Activated T-cell treated with anti-CD3 and anti-CD28 coated beads, Interleukin-2, amount 50 U/mL, for 4 hours (primary cell): ENCODE results near the gene CCDC187. TPM values are rescaled to one million over a fixed set of nuclear protein-coding genes. Genes with fewer than 3 reads are reported as not detected.
A peak's percentile ranks its signal among the peaks of the same experiment; 100 is the strongest.

Source experiments
- ATAC-seq, 2 donors: fragments of 200-7000 bp; cut with Tn5 transposase; one replicate each; pipeline ENCODE4 v1.10.0; 2021
- DNase-seq: peaks from one replicate; pipeline ENCODE4 v3.0.0-alpha.2; 2020
- H3K27me3 Mint-ChIP-seq: one replicate; pipeline ENCODE4 v1.8.0; 2021; ENCODE audit warnings: low read depth, mixed read lengths
- H3K36me3 Mint-ChIP-seq: one replicate; pipeline ENCODE4 v1.8.0; 2022; ENCODE audit warnings: mixed read lengths; ENCODE audit not compliant: insufficient read depth
- H3K4me1 Mint-ChIP-seq: one replicate; pipeline ENCODE4 v1.8.0; 2021; ENCODE audit warnings: low read depth, mixed read lengths
- H3K4me3 Mint-ChIP-seq: one replicate; pipeline ENCODE4 v1.8.0; 2021; ENCODE audit warnings: mild to moderate bottlenecking, moderate library complexity, mixed read lengths
- H3K9me3 Mint-ChIP-seq: one replicate; pipeline ENCODE4 v1.8.0; 2021; ENCODE audit warnings: mixed read lengths
- total RNA-seq, 3 donors: library from RNA; stranded (reverse); gene quantifications; one replicate each; pipeline ENCODE4 v1.2.1, GENCODE V29; 2021

Gene CCDC187
- total RNA-seq, 3 donors from 2014 or later: 0.11 TPM; not detected in 2

DNA sequence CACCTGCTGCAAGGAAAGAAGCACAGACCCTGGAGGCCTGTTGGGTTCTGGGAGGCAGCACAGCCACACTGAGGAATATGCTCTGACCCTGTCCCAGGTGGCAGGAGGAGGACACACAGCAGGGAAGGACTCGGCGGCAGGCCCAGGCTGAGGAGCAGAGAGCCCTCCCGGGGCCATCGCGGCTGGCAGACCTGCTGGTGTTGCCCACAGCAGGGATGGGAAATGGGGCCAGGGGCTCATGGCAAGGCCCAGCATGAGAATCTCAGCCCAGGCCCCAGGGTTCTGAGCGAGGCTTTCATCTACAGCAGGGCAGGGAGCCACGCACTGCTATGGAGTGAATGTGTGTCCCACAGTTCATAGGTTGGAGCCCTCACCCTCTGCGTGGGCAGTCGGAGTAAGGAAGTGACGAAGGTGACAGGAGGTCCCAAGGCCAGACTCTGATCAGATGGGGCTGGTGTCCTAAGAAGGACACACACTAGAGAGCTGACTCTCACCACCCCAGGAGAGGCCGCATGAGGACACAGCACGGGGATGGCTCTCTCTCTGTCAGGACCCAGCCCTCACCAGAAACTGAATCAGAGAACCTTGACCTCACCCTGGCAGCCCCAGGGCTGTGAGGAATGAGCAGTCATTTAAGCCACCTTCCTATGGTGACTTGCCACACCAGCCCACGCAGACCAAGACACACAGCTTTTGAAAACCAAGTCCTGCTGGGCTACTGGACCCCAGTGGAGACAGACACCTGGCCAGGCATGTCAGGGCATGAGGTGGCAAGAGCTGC lies 13.2 kb upstream of the CCDC187 start:
- no peaks in the 10 kb centered on the region for H3K4me1 Mint-ChIP-seq
- ATAC-seq: no peak
- H3K9me3 Mint-ChIP-seq: peaks cover 5% of the 10 kb centered on the region

DNA sequence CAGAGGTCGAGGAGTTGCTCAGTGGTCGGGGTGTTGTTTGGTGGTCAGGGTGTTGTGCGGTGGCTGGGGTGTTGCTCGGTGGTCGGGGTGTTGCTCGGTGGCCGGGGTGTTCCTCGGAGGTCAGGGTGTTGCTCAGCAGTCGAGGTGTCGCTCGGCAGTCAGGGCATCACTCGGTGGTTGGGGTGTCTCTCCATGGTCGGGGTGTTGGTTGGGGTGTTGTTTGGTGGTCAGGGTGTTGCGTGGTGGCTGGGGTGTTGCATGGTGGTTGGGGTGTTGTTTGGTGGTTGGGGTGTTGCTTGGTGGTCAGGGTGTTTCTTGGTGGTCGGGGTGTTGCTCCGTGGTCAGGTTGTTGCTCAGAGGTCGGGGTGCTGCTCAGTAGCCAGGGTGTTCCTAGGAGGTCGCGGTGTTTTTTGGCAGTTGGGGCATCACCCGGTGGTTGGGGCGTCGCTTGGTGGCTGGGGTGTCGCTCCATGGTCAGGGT lies 12.4 kb upstream of the CCDC187 start:
- ATAC-seq (peak; percentile 20 to 51), DNase-seq (no peak)
- Mint-ChIP-seq H3K9me3 (peaks cover 5% of the 10 kb centered on the region), H3K27me3 (no peaks in the 10 kb centered on the region), H3K36me3 (no peaks in the 10 kb centered on the region), H3K4me1 (no peaks in the 10 kb centered on the region), H3K4me3 (no peak overlapping the region)

More for the DNA sequence above, 13.2 kb upstream of the CCDC187 start:
- no peaks in the 10 kb centered on the region for H3K27me3 Mint-ChIP-seq
- no peaks in the 10 kb centered on the region for H3K36me3 Mint-ChIP-seq
- no peak overlapping the region for H3K4me3 Mint-ChIP-seq
- no peak for DNase-seq

- Mint-ChIP-seq H3K4me3 (no peak overlapping the region), H3K4me1 (no peaks in the 10 kb centered on the region), H3K36me3 (no peaks in the 10 kb centered on the region), H3K27me3 (no peaks in the 10 kb centered on the region), H3K9me3 (peaks cover 5% of the 10 kb centered on the region)
- no peak for DNase-seq
- no peak for ATAC-seq
Observed at GRCh38 chr9:136314944-136315343, 11.1 kb upstream of the CCDC187 start.

- Mint-ChIP-seq H3K27me3 (no peaks in the 10 kb centered on the region), H3K9me3 (peaks cover 5% of the 10 kb centered on the region), H3K36me3 (no peaks in the 10 kb centered on the region), H3K4me1 (no peaks in the 10 kb centered on the region), H3K4me3 (no peak overlapping the region)
- ATAC-seq (no peak), DNase-seq (no peak)
Observed at GRCh38 chr9:136314056-136314416, 10.1 kb upstream of the CCDC187 start.

- Mint-ChIP-seq H3K36me3 (no peaks in the 10 kb centered on the region), H3K4me1 (no peaks in the 10 kb centered on the region), H3K4me3 (no peak overlapping the region), H3K27me3 (no peaks in the 10 kb centered on the region), H3K9me3 (peaks cover 5% of the 10 kb centered on the region)
- no peak for DNase-seq
- no peak for ATAC-seq
Observed at GRCh38 chr9:136313111-136314055, 9.5 kb upstream of the CCDC187 start.

- Mint-ChIP-seq H3K36me3 (no peaks in the 10 kb centered on the region), H3K4me1 (no peaks in the 10 kb centered on the region), H3K9me3 (peaks cover 5% of the 10 kb centered on the region), H3K4me3 (no peak overlapping the region), H3K27me3 (no peaks in the 10 kb centered on the region)
- peak; percentile 43 for DNase-seq
- ATAC-seq: peak; percentile 66 to 73
Observed at GRCh38 chr9:136312436-136312835, 8.5 kb upstream of the CCDC187 start.

DNA sequence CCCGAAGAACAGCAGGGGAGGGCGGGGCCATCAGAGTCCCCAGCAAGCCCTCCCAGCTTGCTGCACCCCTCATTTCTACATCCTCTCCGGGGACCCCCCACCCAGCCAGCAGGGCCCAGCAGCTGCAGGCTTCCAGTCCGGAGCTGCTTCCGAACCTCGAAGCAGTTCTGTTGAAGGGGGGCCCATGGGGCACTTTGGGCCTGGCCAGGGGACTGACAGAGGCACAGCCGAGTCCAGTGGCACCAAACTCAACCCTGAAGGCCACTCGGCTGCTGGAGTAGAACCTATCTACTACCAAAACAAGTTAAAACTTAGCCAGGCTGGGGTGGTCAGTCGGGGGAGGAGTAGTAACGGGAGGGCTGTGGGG lies 8.1 kb upstream of the CCDC187 start:
- no peak for ATAC-seq

GRCh38 chr9:136311051-136312008 lies 7.4 kb upstream of the CCDC187 start:
- Mint-ChIP-seq H3K9me3 (peaks cover 5% of the 10 kb centered on the region), H3K27me3 (peaks cover 2% of the 10 kb centered on the region), H3K36me3 (no peaks in the 10 kb centered on the region), H3K4me3 (no peak overlapping the region), H3K4me1 (peaks cover 3% of the 10 kb centered on the region)
- no peak for ATAC-seq
- no peak for DNase-seq

More for the DNA sequence above, 8.1 kb upstream of the CCDC187 start:
- Mint-ChIP-seq H3K4me3 (no peak overlapping the region), H3K36me3 (no peaks in the 10 kb centered on the region), H3K9me3 (peaks cover 5% of the 10 kb centered on the region), H3K4me1 (no peaks in the 10 kb centered on the region), H3K27me3 (no peaks in the 10 kb centered on the region)
- DNase-seq: no peak

DNA sequence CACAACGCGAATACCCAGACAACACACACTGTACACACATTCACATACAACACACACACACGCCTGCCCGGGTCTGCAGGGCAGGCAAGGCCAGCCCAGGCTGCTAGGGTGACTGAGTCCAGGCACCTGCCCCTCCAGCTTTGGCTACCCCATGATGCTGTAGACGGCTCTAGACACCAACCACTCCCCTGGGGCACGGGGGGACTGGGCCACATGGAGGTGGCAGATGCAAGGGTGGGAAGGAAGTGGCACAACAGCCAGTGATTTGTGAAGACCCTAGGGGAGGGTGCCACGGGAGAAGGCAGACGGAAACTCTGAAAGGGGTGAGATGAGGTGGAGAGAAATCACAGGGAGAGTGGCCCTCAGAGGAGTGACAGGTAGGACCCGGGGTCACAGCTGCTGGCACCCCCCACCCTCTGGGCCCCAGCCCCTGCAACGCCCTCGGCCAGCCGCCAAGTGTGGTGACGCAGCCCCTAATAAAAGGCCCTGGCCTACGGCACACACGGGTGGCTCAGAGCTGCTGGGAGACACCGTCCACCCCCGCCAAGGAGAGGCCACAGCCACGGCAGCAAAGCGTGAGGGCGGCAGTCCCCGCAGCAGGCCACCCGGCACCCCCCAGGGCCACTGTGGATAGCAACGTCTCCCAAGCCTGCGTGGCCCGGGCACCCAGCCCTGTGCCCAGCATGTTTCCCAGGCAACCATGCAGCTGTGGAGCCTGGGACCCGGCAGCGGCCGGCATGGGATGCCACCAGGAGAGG lies 6.6 kb upstream of the CCDC187 start:
- H3K9me3 Mint-ChIP-seq: no peaks in the 10 kb centered on the region
- H3K27me3 Mint-ChIP-seq: peaks cover 5% of the 10 kb centered on the region
- peaks cover 6% of the 10 kb centered on the region for H3K4me1 Mint-ChIP-seq
- no peaks in the 10 kb centered on the region for H3K36me3 Mint-ChIP-seq
- ATAC-seq (no peak), DNase-seq (no peak)
- no peak overlapping the region for H3K4me3 Mint-ChIP-seq

- Mint-ChIP-seq H3K4me3 (no peak overlapping the region), H3K27me3 (peaks cover 7% of the 10 kb centered on the region), H3K9me3 (no peaks in the 10 kb centered on the region), H3K4me1 (peaks cover 6% of the 10 kb centered on the region), H3K36me3 (no peaks in the 10 kb centered on the region)
- ATAC-seq: no peak
- DNase-seq: no peak
Observed at GRCh38 chr9:136309806-136310220, 5.9 kb upstream of the CCDC187 start.

GRCh38 chr9:136309101-136309801 lies 5.4 kb upstream of the CCDC187 start:
- ATAC-seq (no peak), DNase-seq (no peak)
- Mint-ChIP-seq H3K27me3 (peaks cover 7% of the 10 kb centered on the region), H3K36me3 (no peaks in the 10 kb centered on the region), H3K4me1 (peaks cover 6% of the 10 kb centered on the region), H3K9me3 (no peaks in the 10 kb centered on the region), H3K4me3 (no peak overlapping the region)

DNA sequence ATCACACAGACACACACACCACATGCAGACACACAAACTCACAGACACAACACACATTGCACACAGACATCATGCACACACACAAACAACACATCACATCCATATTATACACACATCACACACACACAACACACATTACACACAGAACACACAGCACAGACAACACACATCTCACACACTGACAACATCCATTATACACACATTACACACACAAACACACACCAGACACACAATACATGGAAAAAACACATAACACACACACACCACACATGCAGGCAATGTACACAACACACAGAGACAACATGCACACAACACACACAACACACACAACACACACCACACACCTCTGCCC lies 4.8 kb upstream of the CCDC187 start:
- H3K4me1 Mint-ChIP-seq: peaks cover 6% of the 10 kb centered on the region
- no peak for DNase-seq
- H3K9me3 Mint-ChIP-seq: no peaks in the 10 kb centered on the region
- no peak overlapping the region for H3K4me3 Mint-ChIP-seq
- no peaks in the 10 kb centered on the region for H3K36me3 Mint-ChIP-seq
- H3K27me3 Mint-ChIP-seq: peaks cover 7% of the 10 kb centered on the region
- ATAC-seq: no peak
